Ramos (cell line): Measurements from ENCODE around the gene SCFD1.

Source experiments
- in situ Hi-C: fragments of 300-500 bp; cut with MboI; formaldehyde crosslinking; loops from one replicate; pipeline ENCODE4 v1.14.3; 2022; ENCODE audit warnings: low sequenced_read_pairs; ENCODE audit not compliant: unreplicated experiment

Gene SCFD1

DNA sequence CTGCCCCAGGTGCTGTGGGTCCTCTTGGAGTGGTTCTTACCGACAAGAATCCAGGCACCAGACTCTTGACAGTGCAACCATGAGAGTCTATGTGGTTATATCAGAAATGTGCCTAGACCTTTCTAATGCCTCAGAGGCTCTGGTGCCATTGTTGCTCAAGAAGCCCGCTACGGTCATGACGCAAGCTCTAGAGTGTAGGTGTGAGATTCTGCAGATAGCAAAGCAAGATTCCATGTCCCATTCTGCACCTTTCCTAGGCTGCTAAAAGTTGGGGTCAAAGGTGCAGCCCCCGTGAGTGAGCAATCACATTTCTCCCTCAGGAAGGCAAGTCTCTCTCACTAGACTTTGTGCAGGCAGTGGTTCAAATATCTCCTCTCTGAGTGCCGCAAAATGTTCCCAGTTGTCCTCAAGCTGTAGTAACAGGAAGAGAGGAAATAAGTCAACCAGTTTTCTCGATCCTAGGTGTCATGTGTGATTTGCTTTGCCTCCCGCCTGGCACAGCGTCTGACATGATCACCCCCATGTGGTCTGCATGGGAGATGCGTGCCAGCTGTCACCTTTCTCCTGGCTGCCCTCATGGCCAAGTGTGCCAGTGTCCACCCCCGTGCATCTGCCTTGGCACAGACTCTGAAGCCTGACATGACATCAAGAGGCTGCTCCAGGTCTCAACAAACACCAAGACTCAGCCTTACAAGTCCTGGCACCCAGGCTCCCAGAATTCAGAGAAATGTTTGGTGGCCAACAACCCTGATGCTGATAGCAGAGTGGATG is 129.7 kb downstream of the SCFD1 start:
- in situ Hi-C loops: no loop called here

DNA sequence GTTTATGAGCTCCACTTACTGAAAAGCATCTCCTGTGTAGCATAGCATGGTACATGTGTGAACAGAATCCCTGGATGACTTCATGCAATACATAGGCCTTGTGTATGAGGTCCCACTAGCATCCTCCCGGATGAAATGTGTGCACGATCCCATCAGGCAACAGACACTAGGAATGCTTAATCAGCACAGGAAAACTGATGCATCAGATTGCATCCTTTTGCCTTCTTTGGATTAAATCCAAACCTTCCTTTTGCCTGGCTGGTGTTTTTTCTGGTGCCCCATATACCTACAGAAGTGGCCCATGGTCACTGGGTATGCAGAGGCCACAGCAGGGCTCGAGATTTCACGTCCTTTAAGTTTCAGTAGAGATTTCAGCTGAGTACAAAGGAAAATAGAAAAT is 131.3 kb downstream of the SCFD1 start:
- in situ Hi-C loops: no loop called here

- in situ Hi-C loops: no loop called here
Measured at GRCh38 chr14:30754778-30755177, 132.7 kb downstream of the SCFD1 start.

GRCh38 chr14:30756594-30756993 is 134.5 kb downstream of the SCFD1 start:
- in situ Hi-C loops: no loop called here

DNA sequence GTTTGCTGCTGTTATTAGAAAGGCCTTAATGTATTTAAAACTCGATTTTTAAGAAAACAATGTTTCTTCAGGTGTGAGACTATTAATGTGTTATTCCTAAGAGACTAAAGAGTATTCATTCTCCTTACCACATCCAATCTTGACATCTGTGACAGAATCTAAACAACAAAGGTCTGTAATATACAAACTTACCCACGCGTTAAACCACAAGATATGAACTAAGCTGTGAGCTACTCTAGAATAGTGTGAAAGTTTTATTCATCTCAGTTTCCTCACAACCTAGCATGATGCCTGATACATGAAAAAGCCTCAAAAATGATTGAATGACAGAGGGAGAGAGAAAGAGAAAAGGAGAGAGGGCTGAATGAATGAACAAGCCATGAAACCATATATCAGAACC is 135.0 kb downstream of the SCFD1 start:
- in situ Hi-C loops: no loop called here

DNA sequence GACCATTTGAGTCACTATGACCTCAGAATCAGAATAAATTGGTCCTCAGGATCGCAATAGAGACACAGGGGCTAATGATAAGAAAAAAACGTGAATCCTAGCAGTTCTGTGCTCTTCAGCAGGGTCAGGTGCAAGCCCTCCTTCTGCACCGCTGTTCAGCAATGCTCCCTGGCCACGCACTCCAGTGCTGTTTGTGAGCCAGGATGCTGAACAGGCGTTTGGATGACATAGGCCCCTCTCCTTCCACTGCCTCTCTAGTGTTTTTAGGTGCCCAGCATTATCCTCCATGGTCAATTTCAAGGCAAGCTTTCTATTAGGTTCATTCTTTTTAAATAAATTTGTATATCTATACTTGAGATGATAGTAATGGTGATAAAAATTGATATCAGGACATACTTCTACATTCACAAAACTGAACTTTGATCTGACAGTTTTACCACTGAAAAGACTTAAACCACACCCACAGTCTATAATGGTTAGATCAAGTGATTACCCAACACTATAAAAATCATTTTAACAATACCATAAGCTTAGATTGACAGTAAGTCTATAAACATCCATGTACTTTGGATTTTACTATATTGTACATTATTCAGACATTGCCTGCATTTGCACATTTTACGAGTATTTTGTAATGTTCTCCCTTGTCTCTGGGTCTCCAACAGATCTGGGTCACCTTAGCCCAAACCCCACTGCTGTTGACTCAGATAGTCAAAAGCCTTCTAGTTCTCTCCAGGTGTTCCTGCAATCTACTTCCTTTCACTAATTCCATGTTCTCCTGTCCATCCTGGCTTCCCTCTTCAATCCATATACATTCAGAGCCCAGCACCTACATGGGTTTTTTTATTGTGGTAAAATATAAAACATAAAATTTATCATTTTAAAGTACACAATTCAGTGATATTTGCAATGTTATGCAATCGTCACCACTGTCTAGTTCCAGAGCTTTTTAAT is 137.3 kb downstream of the SCFD1 start:
- in situ Hi-C loops: no loop called here

DNA sequence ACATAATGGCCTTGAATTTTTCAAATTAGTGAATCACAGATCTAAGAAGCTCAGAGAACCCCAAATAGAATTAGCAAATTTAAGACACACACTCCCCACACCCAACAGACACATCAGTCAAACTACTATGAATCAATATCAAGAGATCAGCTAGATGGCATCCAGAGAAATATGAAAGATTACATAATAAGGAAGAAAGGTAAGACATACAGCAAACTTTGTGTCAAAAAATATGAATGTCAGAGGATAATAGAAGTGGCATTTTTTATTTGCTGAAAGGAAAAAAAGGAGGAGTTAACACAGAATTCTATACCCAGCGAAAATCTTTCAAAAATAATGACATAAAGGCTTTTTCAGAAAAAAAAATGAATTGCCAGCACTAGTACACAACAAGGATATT is 141.8 kb downstream of the SCFD1 start:
- in situ Hi-C loops: no loop called here

DNA sequence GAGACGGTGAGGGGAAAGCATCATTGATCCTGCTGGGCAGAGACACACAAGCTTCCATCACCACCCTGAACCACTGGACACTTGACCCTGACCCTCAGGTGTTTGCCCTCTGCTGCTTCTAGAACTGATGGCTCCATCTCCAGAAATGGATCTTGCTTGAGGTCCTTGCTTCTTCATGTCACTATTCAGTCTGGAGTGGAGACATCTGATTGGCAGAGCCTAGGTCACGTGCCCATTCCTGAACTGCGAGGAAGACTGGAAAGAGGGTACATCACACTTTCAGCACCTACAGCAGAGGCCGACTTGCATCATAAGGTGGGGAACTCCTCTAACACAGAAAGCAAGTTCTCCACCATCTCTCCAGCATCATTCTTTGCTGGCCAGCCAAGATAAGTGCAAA is 145.5 kb downstream of the SCFD1 start:
- in situ Hi-C loops: no loop called here

DNA sequence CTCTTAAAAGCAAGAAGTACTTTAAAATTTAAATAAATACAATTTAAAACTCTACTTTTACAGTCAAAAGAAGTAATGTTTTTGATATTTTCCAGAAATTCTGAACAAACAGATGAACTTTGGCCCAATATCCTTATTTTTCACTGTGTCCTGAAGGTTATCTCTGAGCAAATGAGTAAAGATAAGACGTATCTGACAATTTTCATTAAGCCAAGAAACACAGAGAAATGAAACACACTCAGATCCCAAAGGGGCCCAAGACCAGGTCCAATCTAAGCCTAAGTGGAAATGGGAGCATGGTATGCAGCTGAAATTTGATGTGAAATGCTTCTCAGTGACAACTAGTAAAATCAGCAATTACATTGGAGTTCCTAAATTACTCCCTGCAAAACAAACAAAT is 146.7 kb downstream of the SCFD1 start:
- in situ Hi-C loops: no loop called here

DNA sequence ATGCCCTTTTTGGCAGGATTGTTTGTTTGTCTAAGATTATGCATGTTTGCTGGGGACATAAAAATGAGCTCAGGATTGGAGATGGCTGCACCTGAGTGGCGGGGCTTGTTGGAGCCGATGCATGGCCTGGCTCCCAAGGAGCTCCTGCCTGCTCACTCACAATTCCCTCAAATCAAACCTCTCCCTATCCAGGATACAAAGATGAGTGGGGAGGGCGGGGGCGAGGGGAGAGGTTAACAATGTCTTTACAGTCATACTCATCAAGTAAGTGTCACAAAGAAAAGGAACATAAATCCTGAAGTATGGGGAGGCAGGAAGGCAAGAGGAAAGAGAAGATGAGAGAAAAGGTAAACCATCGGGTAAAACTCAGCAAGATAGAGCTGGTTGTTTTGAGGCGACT is 148.3 kb downstream of the SCFD1 start:
- in situ Hi-C loops: no loop called here

DNA sequence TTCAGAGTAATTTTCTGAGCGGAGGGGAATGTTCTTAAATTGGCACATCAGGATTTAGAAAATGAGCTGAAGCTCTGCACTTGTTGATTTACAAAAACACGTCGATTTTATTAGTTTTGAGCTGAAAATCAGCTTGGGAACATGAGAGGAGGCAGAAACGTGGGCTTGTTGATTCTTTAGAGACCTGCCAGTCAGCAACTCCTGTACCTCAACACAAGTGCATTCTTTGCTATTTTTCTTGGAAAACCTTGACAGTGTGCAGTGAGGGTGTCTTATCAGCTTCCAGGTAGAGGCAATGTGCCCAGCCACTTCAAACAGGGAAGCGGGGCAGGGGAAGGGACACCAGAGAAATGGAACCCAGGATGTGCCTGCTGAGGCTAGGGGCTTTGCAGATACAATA is 149.5 kb downstream of the SCFD1 start:
- in situ Hi-C loops: no loop called here

- in situ Hi-C loops: no loop called here
Measured at GRCh38 chr14:30779210-30779609, 157.1 kb downstream of the SCFD1 start.
